HEK293T (cell line): Measurements from ENCODE around the gene HTRA1.

ENCODE experiments used
- ARNT ChIP-seq: fragments of 450-650 bp; IDR thresholded peaks from 2 replicates; pipeline ENCODE4 v1.6.1; 2017; ENCODE audit warnings: mild to moderate bottlenecking
- BHLHE40 ChIP-seq: fragments of 450-650 bp; IDR thresholded peaks from 2 replicates; pipeline ENCODE4 v1.6.1; 2016; ENCODE audit warnings: mild to moderate bottlenecking, moderate library complexity, borderline replicate concordance
- CTBP1 ChIP-seq: fragments of 450-650 bp; IDR thresholded peaks from 2 replicates; pipeline ENCODE4 v1.6.1; 2016; ENCODE audit warnings: borderline replicate concordance
- ELF4 ChIP-seq: fragments of 450-650 bp; IDR thresholded peaks from 2 replicates; pipeline ENCODE4 v1.6.1; 2017; ENCODE audit warnings: antibody characterized with exemption
- FOXA1 ChIP-seq: fragments of 450-650 bp; IDR thresholded peaks from 2 replicates; pipeline ENCODE4 v1.6.1; 2016; ENCODE audit warnings: mild to moderate bottlenecking
- FOXK2 ChIP-seq: fragments of 450-650 bp; IDR thresholded peaks from 2 replicates; pipeline ENCODE4 v1.6.1; 2016; ENCODE audit warnings: mild to moderate bottlenecking
- FOXM1 ChIP-seq: fragments of 450-650 bp; IDR thresholded peaks from 2 replicates; pipeline ENCODE4 v1.6.1; 2017; ENCODE audit warnings: mild to moderate bottlenecking, borderline replicate concordance
- HDGF ChIP-seq: fragments of 450-650 bp; IDR thresholded peaks from 2 replicates; pipeline ENCODE4 v1.6.1; 2017; ENCODE audit warnings: antibody characterized with exemption, borderline replicate concordance
- LEF1 ChIP-seq: fragments of 450-650 bp; IDR thresholded peaks from 2 replicates; pipeline ENCODE4 v1.6.1; 2017; ENCODE audit warnings: mild to moderate bottlenecking, borderline replicate concordance
- SUZ12 ChIP-seq: fragments of 450-650 bp; IDR thresholded peaks from 2 replicates; pipeline ENCODE4 v1.6.1; 2016; ENCODE audit warnings: mild to moderate bottlenecking
- TARDBP ChIP-seq: fragments of 450-650 bp; IDR thresholded peaks from 2 replicates; pipeline ENCODE4 v1.6.1; 2016

GRCh38 chr10:122499491-122499941 lies 38.2 kb downstream of the HTRA1 start:
- TF ChIP-seq ARNT = no peak
- TF ChIP-seq FOXK2 = no peak
- no peak for TF ChIP-seq LEF1
- TF ChIP-seq FOXA1 = no peak
- no peak for TF ChIP-seq FOXM1
- TF ChIP-seq BHLHE40 = no peak
- TF ChIP-seq CTBP1 = no peak
- no peak for TF ChIP-seq HDGF
- TF ChIP-seq ELF4 = no peak
- no peak for TF ChIP-seq TARDBP
- no peak for TF ChIP-seq SUZ12
